Neural progenitor cell (in vitro differentiated cells): Measurements from ENCODE around the gene DYSF. TPM values are rescaled to one million over a fixed set of nuclear protein-coding genes. Genes with fewer than 3 reads are reported as not detected.

Experiments
- DNase-seq: peaks from one replicate; pipeline ENCODE4 v3.0.0-alpha.2; 2016; ENCODE audit warnings: low spot score
- H2AFZ ChIP-seq: fragments of 200-600 bp; sonication (generic); replicated peaks from 2 replicates; pipeline ENCODE4 v1.6.1; 2016; ENCODE audit warnings: antibody characterized with exemption
- H3F3A ChIP-seq: fragments of 200-600 bp; sonication (generic); 2 replicates; pipeline ENCODE4 v1.6.1; 2016; ENCODE audit warnings: antibody characterized with exemption, low read depth
- H3K27ac ChIP-seq: fragments of 200-600 bp; sonication (generic); 2 replicates; pipeline ENCODE4 v1.5.1; 2016; ENCODE audit warnings: mild to moderate bottlenecking
- H3K27me3 ChIP-seq: fragments of 200-600 bp; sonication (generic); 2 replicates; pipeline ENCODE4 v1.6.1; 2016; ENCODE audit warnings: mild to moderate bottlenecking, moderate library complexity
- H3K36me3 ChIP-seq: fragments of 200-600 bp; sonication (generic); 2 replicates; pipeline ENCODE4 v1.5.1; 2016
- H3K4me1 ChIP-seq: fragments of 200-600 bp; sonication (generic); 2 replicates; pipeline ENCODE4 v1.6.1; 2016; ENCODE audit warnings: mixed run types
- H3K4me2 ChIP-seq: fragments of 200-600 bp; sonication (generic); 2 replicates; pipeline ENCODE4 v1.6.1; 2016
- H3K4me3 ChIP-seq: fragments of 200-600 bp; sonication (generic); 2 replicates; pipeline ENCODE4 v1.5.1; 2016
- H3K79me2 ChIP-seq: fragments of 200-600 bp; sonication (generic); 2 replicates; pipeline ENCODE4 v1.6.1; 2016; ENCODE audit warnings: low read depth
- H3K9ac ChIP-seq: fragments of 200-600 bp; sonication (generic); 2 replicates; pipeline ENCODE4 v1.6.1; 2016
- H3K9me3 ChIP-seq: fragments of 200-600 bp; sonication (generic); 2 replicates; pipeline ENCODE4 v1.5.1; 2016; ENCODE audit warnings: low read depth
- H4K20me1 ChIP-seq: fragments of 200-600 bp; sonication (generic); 2 replicates; pipeline ENCODE4 v1.6.1; 2016; ENCODE audit warnings: low read depth
- H3K27ac Mint-ChIP-seq: 3 replicates; pipeline ENCODE4 v1.8.0; 2021; ENCODE audit warnings: mixed read lengths
- H3K27me3 Mint-ChIP-seq: 2 replicates; pipeline ENCODE4 v1.8.0; 2022; ENCODE audit warnings: low read depth, mild to moderate bottlenecking, inconsistent platforms, moderate library complexity, mixed read lengths; ENCODE audit not compliant: insufficient read depth
- H3K36me3 Mint-ChIP-seq: 3 replicates; pipeline ENCODE4 v1.8.0; 2021; ENCODE audit warnings: mixed read lengths
- H3K4me1 Mint-ChIP-seq: 3 replicates; pipeline ENCODE4 v1.8.0; 2021; ENCODE audit warnings: mixed read lengths
- H3K4me3 Mint-ChIP-seq: 3 replicates; pipeline ENCODE4 v1.8.0; 2021; ENCODE audit warnings: mild to moderate bottlenecking, moderate library complexity, mixed read lengths
- H3K9me3 Mint-ChIP-seq: 3 replicates; pipeline ENCODE4 v1.8.0; 2020; ENCODE audit warnings: mixed read lengths
- CTCF ChIP-seq: fragments of 200-600 bp; sonication (generic); IDR thresholded peaks from 2 replicates; pipeline ENCODE4 v1.5.1; 2017; ENCODE audit warnings: antibody characterized with exemption, mild to moderate bottlenecking
- EZH2 ChIP-seq: fragments of 200-600 bp; sonication (generic); IDR thresholded peaks from 2 replicates; pipeline ENCODE4 v1.6.1; 2017; ENCODE audit warnings: antibody characterized with exemption, mild to moderate bottlenecking, moderate library complexity
- EZH2phosphoT487 ChIP-seq: fragments of 200-600 bp; sonication (generic); IDR thresholded peaks from 2 replicates; pipeline ENCODE4 v1.6.1; 2017; ENCODE audit warnings: antibody characterized with exemption
- total RNA-seq: library from RNA; depleted of rRNA; stranded (reverse); fragments of >200 nt; gene quantifications from 2 replicates; pipeline ENCODE4 v1.2.3, GENCODE V29; 2015; ENCODE audit warnings: low replicate concordance

The DYSF gene
- total RNA-seq, 1 donor from 2014 or later = 0.39 TPM

- Histone ChIP-seq H3K36me3 (no peaks in the 10 kb centered on the region), H3K27ac (no peak overlapping the region), H3K79me2 (no peaks in the 10 kb centered on the region), H3K27me3 (no peaks in the 10 kb centered on the region), H2AFZ (no peak overlapping the region), H3F3A (no peaks in the 10 kb centered on the region), H3K4me3 (no peak overlapping the region), H4K20me1 (no peaks in the 10 kb centered on the region), H3K4me2 (no peak overlapping the region), H3K9ac (no peak overlapping the region), H3K4me1 (no peaks in the 10 kb centered on the region), H3K9me3 (no peaks in the 10 kb centered on the region)
- no peaks in the 10 kb centered on the region for H3K36me3 Mint-ChIP-seq
- H3K9me3 Mint-ChIP-seq = no peaks in the 10 kb centered on the region
- no peak for TF ChIP-seq EZH2phosphoT487
- no peak for TF ChIP-seq EZH2
- no peak for TF ChIP-seq CTCF
- DNase-seq = no peak
- H3K4me3 Mint-ChIP-seq = no peak overlapping the region
- no peak overlapping the region for H3K27ac Mint-ChIP-seq
- peaks cover 5% of the 10 kb centered on the region for H3K27me3 Mint-ChIP-seq
- no peaks in the 10 kb centered on the region for H3K4me1 Mint-ChIP-seq
These were observed 107.3 kb downstream of the DYSF start for GRCh38 chr2:71560638-71561011.

DNA sequence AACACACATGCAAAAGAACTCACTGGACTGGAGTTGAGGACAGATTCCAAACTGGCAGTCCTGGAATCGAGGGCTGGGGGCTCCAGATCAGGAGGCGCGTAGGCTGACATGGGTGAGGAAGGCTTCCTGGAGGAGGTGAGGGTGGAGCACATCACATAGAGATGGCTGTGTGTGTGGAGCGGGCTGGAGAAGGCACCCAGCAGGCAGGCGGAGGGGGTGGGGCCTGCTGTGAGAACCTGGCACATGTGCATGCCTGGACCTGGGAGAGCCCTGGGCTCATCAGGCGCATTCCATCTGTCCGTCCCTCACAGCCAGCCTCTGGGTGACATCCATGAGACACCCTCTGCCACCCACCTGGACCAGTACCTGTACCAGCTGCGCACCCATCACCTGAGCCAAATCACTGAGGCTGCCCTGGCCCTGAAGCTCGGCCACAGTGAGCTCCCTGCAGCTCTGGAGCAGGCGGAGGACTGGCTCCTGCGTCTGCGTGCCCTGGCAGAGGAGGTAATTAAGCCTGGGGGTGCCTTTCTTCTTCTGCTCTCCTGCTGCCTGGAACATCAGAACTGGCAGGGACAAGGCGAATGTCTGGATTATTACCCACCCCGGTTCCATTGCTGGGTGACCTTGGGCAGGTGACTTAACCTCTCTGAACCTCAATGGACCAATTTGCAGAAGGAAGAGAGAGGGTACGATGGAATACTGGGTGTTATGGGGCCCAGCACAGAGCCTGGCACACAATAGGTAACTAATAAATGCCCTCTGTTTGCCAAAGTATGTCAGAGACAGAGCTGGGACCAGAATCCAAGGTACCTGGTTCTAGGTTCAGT is 108.3 kb downstream of the DYSF start:
- Histone ChIP-seq H3K4me3 (no peak overlapping the region), H3K9ac (no peak overlapping the region), H3K79me2 (no peaks in the 10 kb centered on the region), H4K20me1 (no peaks in the 10 kb centered on the region), H2AFZ (no peak overlapping the region), H3K27ac (no peak overlapping the region), H3K4me1 (no peaks in the 10 kb centered on the region), H3F3A (no peaks in the 10 kb centered on the region), H3K4me2 (no peak overlapping the region), H3K36me3 (no peaks in the 10 kb centered on the region), H3K27me3 (no peaks in the 10 kb centered on the region), H3K9me3 (no peaks in the 10 kb centered on the region)
- Mint-ChIP-seq H3K27ac (peak overlapping the region; percentile 53), H3K9me3 (no peaks in the 10 kb centered on the region), H3K36me3 (no peaks in the 10 kb centered on the region), H3K4me3 (no peak overlapping the region), H3K4me1 (no peaks in the 10 kb centered on the region), H3K27me3 (peaks cover 5% of the 10 kb centered on the region)
- TF ChIP-seq EZH2phosphoT487 = no peak
- no peak for TF ChIP-seq CTCF
- no peak for TF ChIP-seq EZH2
- no peak for DNase-seq

- Mint-ChIP-seq H3K9me3 (no peaks in the 10 kb centered on the region), H3K27me3 (peaks cover 2% of the 10 kb centered on the region), H3K4me3 (no peak overlapping the region), H3K36me3 (no peaks in the 10 kb centered on the region), H3K4me1 (no peaks in the 10 kb centered on the region), H3K27ac (no peak overlapping the region)
- H3K4me2 ChIP-seq = no peak overlapping the region
- no peaks in the 10 kb centered on the region for H3K4me1 ChIP-seq
- no peak overlapping the region for H3K4me3 ChIP-seq
- TF ChIP-seq CTCF (no peak), EZH2 (no peak), EZH2phosphoT487 (no peak)
- no peaks in the 10 kb centered on the region for H4K20me1 ChIP-seq
- no peak overlapping the region for H3K27ac ChIP-seq
- no peaks in the 10 kb centered on the region for H3K79me2 ChIP-seq
- no peaks in the 10 kb centered on the region for H3K9me3 ChIP-seq
- H3K27me3 ChIP-seq = no peaks in the 10 kb centered on the region
- H3K9ac ChIP-seq = no peak overlapping the region
- H3K36me3 ChIP-seq = no peaks in the 10 kb centered on the region
- no peak for DNase-seq
- no peak overlapping the region for H2AFZ ChIP-seq
- H3F3A ChIP-seq = no peaks in the 10 kb centered on the region
These were observed 109.2 kb downstream of the DYSF start for GRCh38 chr2:71562518-71562917.
